ENCODE results near the gene YEATS4. TPM values are rescaled to one million over a fixed set of nuclear protein-coding genes. Genes with fewer than 3 reads are reported as not detected.

Gene YEATS4
- total and polyA plus RNA-seq, 2 experiments from 2014 or later = 64.7 to 90.5 TPM

DNA sequence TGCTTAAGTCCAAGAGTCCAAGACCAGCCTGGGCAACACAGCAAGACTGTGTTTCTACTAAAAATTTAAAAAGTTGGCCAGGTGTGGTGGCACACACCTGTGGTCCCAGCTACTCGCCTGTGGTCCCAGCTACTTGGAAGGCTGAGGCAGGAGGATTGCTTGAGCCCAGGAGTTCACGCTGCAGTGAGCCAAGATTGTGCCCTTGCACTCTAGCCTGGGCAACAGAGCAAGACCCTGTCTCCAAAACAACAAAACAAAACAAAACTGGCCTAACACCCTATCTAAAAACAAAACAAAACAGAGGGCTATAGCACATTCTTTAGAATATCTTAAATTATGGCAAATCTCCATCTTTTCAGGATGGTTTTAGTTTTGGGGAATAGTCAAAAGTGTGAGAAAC lies 14.5 kb upstream of the YEATS4 start:
- no peak overlapping the region for H3K4me2 ChIP-seq
- ATAC-seq = no peak
- TF ChIP-seq ZNF114 (CRISPR knock-in tag; IDR thresholded peaks at IDR 0.05) = no peak
- no peak for TF ChIP-seq EZH2phosphoT487 (IDR thresholded peaks at IDR 0.05; ENCODE audit: unreplicated experiment)
- no peak for TF ChIP-seq POLR2AphosphoS5 (IDR thresholded peaks at IDR 0.05; ENCODE audit: low read depth)
- TF ChIP-seq, protein P1, sequence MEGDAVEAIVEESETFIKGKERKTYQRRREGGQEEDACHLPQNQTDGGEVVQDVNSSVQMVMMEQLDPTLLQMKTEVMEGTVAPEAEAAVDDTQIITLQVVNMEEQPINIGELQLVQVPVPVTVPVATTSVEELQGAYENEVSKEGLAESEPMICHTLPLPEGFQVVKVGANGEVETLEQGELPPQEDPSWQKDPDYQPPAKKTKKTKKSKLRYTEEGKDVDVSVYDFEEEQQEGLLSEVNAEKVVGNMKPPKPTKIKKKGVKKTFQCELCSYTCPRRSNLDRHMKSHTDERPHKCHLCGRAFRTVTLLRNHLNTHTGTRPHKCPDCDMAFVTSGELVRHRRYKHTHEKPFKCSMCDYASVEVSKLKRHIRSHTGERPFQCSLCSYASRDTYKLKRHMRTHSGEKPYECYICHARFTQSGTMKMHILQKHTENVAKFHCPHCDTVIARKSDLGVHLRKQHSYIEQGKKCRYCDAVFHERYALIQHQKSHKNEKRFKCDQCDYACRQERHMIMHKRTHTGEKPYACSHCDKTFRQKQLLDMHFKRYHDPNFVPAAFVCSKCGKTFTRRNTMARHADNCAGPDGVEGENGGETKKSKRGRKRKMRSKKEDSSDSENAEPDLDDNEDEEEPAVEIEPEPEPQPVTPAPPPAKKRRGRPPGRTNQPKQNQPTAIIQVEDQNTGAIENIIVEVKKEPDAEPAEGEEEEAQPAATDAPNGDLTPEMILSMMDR (conservative IDR thresholded peaks at IDR 0.05; ENCODE audit: low read depth in 2 of 2) = no peak
- Mint-ChIP-seq H3K4me1 (peaks cover 13% of the 10 kb centered on the region), H3K36me3 (ENCODE audit: low read depth) (no peaks in the 10 kb centered on the region), H3K27me3 (ENCODE audit: insufficient read depth, low read depth, poor library complexity) (peaks cover 2% of the 10 kb centered on the region), H3K4me3 (no peak overlapping the region), H3K9me3 (no peaks in the 10 kb centered on the region), H3K27ac (no peak overlapping the region)
- H3K27me3 ChIP-seq (ENCODE audit: insufficient read depth) = no peaks in the 10 kb centered on the region
- no peaks in the 10 kb centered on the region for H3K9me2 ChIP-seq (ENCODE audit: insufficient read depth)
- H2AFZ ChIP-seq = no peak overlapping the region
- no peaks in the 10 kb centered on the region for H3K79me2 ChIP-seq (replicated peaks; ENCODE audit: insufficient read depth)
- H3K4me1 ChIP-seq (ENCODE audit: insufficient read depth) = no peaks in the 10 kb centered on the region
- no peaks in the 10 kb centered on the region for H3F3A ChIP-seq (replicated peaks; ENCODE audit: low read depth)
- H3K27ac ChIP-seq (ENCODE audit: low read depth) = no peak overlapping the region
- H3K4me3 ChIP-seq = no peak overlapping the region
- H3K36me3 ChIP-seq (ENCODE audit: insufficient read depth) = no peaks in the 10 kb centered on the region
- no peaks in the 10 kb centered on the region for H4K20me1 ChIP-seq (replicated peaks; ENCODE audit: insufficient read depth)
- DNase-seq (ENCODE audit: low spot score) = no peak

DNA sequence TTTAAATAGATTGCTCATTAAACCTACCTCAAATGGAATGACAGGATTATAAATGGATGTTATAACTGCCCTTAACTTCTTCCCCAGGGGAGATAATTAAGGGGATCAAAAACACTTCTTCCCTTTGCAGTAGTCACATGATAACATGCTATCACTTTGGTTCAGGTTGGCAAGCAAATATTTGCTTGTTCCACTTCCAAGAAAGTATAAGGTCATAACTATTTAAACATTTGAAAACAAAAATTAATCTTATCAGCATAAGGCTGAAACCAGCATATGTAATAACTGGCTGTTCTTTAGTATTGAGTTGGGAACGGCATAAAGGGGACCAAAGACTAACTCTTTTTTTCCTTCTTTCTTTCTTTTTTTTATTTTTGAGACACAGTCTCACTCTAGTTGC lies 13.8 kb upstream of the YEATS4 start:
- Histone ChIP-seq H3K9me2 (ENCODE audit: insufficient read depth) (no peaks in the 10 kb centered on the region), H3K4me2 (no peak overlapping the region), H3K36me3 (ENCODE audit: insufficient read depth) (no peaks in the 10 kb centered on the region), H3K27me3 (ENCODE audit: insufficient read depth) (no peaks in the 10 kb centered on the region), H3K79me2 (replicated peaks; ENCODE audit: insufficient read depth) (no peaks in the 10 kb centered on the region), H3F3A (replicated peaks; ENCODE audit: low read depth) (no peaks in the 10 kb centered on the region), H3K4me3 (no peak overlapping the region), H3K4me1 (ENCODE audit: insufficient read depth) (no peaks in the 10 kb centered on the region), H3K27ac (ENCODE audit: low read depth) (no peak overlapping the region), H2AFZ (no peak overlapping the region), H4K20me1 (replicated peaks; ENCODE audit: insufficient read depth) (no peaks in the 10 kb centered on the region)
- Mint-ChIP-seq H3K4me3 (no peak overlapping the region), H3K36me3 (ENCODE audit: low read depth) (no peaks in the 10 kb centered on the region), H3K4me1 (peaks cover 10% of the 10 kb centered on the region), H3K27ac (no peak overlapping the region), H3K9me3 (no peaks in the 10 kb centered on the region), H3K27me3 (ENCODE audit: insufficient read depth, low read depth, poor library complexity) (peaks cover 2% of the 10 kb centered on the region)
- TF ChIP-seq JUNB (IDR thresholded peaks at IDR 0.05; ENCODE audit: unreplicated experiment) = no peak
- TF ChIP-seq POLR2AphosphoS5 (IDR thresholded peaks at IDR 0.05; ENCODE audit: low read depth) = no peak
- TF ChIP-seq CREB1 (CRISPR knock-in tag; IDR thresholded peaks at IDR 0.05; ENCODE audit: low read depth) = no peak
- no peak for TF ChIP-seq STAT1 (IDR thresholded peaks at IDR 0.05; ENCODE audit: unreplicated experiment)
- TF ChIP-seq, protein P2, sequence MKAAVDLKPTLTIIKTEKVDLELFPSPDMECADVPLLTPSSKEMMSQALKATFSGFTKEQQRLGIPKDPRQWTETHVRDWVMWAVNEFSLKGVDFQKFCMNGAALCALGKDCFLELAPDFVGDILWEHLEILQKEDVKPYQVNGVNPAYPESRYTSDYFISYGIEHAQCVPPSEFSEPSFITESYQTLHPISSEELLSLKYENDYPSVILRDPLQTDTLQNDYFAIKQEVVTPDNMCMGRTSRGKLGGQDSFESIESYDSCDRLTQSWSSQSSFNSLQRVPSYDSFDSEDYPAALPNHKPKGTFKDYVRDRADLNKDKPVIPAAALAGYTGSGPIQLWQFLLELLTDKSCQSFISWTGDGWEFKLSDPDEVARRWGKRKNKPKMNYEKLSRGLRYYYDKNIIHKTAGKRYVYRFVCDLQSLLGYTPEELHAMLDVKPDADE (IDR thresholded peaks at IDR 0.05) = no peak
- TF ChIP-seq ZNF331 (CRISPR knock-in tag; IDR thresholded peaks at IDR 0.05; ENCODE audit: low read depth) = no peak
- DNase-seq (ENCODE audit: low spot score) (no peak), ATAC-seq (no peak)
